NB4 (cell line): ENCODE results near the gene XIAP.
"Not testable (repeated sequence)": the region's sequence is repeated elsewhere in the genome, so short reads cannot be mapped to it uniquely, and the experiment has no call there.

Experiments
- DNase-seq: peaks from one replicate; pipeline ENCODE4 v3.0.0; 2010; ENCODE audit warnings: low read depth
- H3K4me3 ChIP-seq: one replicate; pipeline ENCODE4 v1.5.1; 2011; ENCODE audit warnings: mild to moderate bottlenecking, low read depth, low read length, moderate library complexity
- CTCF ChIP-seq: IDR thresholded peaks from one replicate; pipeline ENCODE4 v1.5.1; 2012; ENCODE audit warnings: low read depth, low read length
- MAX ChIP-seq: IDR thresholded peaks from 2 replicates; pipeline ENCODE4 v1.6.1; 2011; ENCODE audit warnings: low read depth, low read length
- MYC ChIP-seq: IDR thresholded peaks from 2 replicates; pipeline ENCODE4 v1.6.1; 2011; ENCODE audit warnings: low read depth, low read length
- POLR2A ChIP-seq: IDR thresholded peaks from 2 replicates; pipeline ENCODE4 v1.6.1; 2011; ENCODE audit warnings: mild to moderate bottlenecking; ENCODE audit not compliant: insufficient read length; ENCODE audit errors: extremely low read depth

The XIAP gene

GRCh38 chrX:123859846-123860838 lies at the start of gene XIAP:
TSS of gene XIAP (plus strand) at chrX:123860053. CDS start at chrX:123885663, 25,610 bp downstream.
- TF ChIP-seq MYC (peak; percentile 53; the same call in 1 of the 2 replicates), POLR2A (peak; percentile 31), CTCF (no peak)
- H3K4me3 ChIP-seq: peak within 1 kb of the TSS; percentile 85
- DNase-seq: peak; percentile 89

- TF ChIP-seq POLR2A (no peak), MYC (no peak), CTCF (no peak), MAX (no peak)
- DNase-seq: no peak
- no peak overlapping the region for H3K4me3 ChIP-seq
Observed at GRCh38 chrX:123814343-123814742, 45.5 kb upstream of the XIAP start.

GRCh38 chrX:123814934-123815394 lies 44.9 kb upstream of the XIAP start:
- DNase-seq, H3K4me3 ChIP-seq: not testable (repeated sequence)

- no peak overlapping the region for H3K4me3 ChIP-seq
- no peak for DNase-seq
- TF ChIP-seq MYC (no peak), MAX (no peak), CTCF (no peak), POLR2A (no peak)
Observed at GRCh38 chrX:123817288-123817894, 42.5 kb upstream of the XIAP start.

GRCh38 chrX:123818243-123818642 lies 41.6 kb upstream of the XIAP start:
- TF ChIP-seq MAX (no peak), CTCF (no peak), MYC (no peak), POLR2A (no peak)
- no peak for DNase-seq
- no peak overlapping the region for H3K4me3 ChIP-seq

- H3K4me3 ChIP-seq: no peak overlapping the region
- TF ChIP-seq MYC (no peak), POLR2A (no peak), MAX (no peak)
- no peak for DNase-seq
Observed at GRCh38 chrX:123822965-123823364, 36.9 kb upstream of the XIAP start.
